Measurements from ENCODE around the gene TACSTD2.
"Not testable (repeated sequence)": the region's sequence is repeated elsewhere in the genome, so short reads cannot be mapped to it uniquely, and the experiment has no call there.

TACSTD2 gene

GRCh38 chr1:58568911-58569310 is 8.1 kb downstream of the TACSTD2 start:
- H3K4me3 ChIP-seq (ENCODE audit: low read length) = no peak overlapping the region
- DNase-seq (ENCODE audit: low read depth) = no peak

GRCh38 chr1:58568271-58568860 is 8.7 kb downstream of the TACSTD2 start:
- H3K4me3 ChIP-seq (ENCODE audit: low read length) = no peak overlapping the region
- DNase-seq (ENCODE audit: low read depth) = no peak
- no peak for TF ChIP-seq CTCF (IDR thresholded peaks at IDR 0.05; ENCODE audit: insufficient read depth, low read depth, low read length, missing control alignments)

More at GRCh38 chr1:58568911-58569310, 8.1 kb downstream of the TACSTD2 start:
- TF ChIP-seq CTCF (IDR thresholded peaks at IDR 0.05; ENCODE audit: insufficient read depth, low read depth, low read length, missing control alignments) = no peak

DNA sequence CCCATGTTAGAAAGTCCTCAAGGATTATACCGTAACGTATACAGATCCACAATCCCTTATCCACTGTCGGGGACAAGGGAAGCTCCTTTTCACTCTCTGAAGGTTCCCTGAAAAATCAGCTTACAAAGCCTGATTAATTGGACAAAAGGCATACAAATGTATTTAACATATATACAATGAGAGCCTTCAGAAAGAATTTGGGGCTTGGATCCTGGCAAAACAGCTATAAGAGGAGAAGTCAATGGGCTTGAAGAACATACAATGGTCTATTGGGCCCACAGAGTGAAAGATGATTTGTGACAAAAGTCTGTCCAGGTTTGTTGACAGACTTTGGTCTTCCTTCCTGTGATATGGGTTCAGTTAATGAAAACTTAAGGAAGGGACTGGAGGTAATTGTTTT is 10.7 kb downstream of the TACSTD2 start:
- no peak for DNase-seq (ENCODE audit: low read depth)
- TF ChIP-seq CTCF (IDR thresholded peaks at IDR 0.05; ENCODE audit: insufficient read depth, low read depth, low read length, missing control alignments) = no peak
- no peak overlapping the region for H3K4me3 ChIP-seq (ENCODE audit: low read length)

GRCh38 chr1:58563715-58564114 is 13.3 kb downstream of the TACSTD2 start:
- not testable (repeated sequence) for DNase-seq (ENCODE audit: low read depth); H3K4me3 ChIP-seq (ENCODE audit: low read length)

- no peak overlapping the region for H3K4me3 ChIP-seq (ENCODE audit: low read length)
- TF ChIP-seq CTCF (IDR thresholded peaks at IDR 0.05; ENCODE audit: insufficient read depth, low read depth, low read length, missing control alignments) = no peak
- DNase-seq (ENCODE audit: low read depth) = no peak
Observed at GRCh38 chr1:58561633-58562032, 15.4 kb downstream of the TACSTD2 start.

- TF ChIP-seq CTCF (IDR thresholded peaks at IDR 0.05; ENCODE audit: insufficient read depth, low read depth, low read length, missing control alignments) = no peak
- no peak for DNase-seq (ENCODE audit: low read depth)
- no peak overlapping the region for H3K4me3 ChIP-seq (ENCODE audit: low read length)
Observed at GRCh38 chr1:58555393-58555792, 21.7 kb downstream of the TACSTD2 start.

DNA sequence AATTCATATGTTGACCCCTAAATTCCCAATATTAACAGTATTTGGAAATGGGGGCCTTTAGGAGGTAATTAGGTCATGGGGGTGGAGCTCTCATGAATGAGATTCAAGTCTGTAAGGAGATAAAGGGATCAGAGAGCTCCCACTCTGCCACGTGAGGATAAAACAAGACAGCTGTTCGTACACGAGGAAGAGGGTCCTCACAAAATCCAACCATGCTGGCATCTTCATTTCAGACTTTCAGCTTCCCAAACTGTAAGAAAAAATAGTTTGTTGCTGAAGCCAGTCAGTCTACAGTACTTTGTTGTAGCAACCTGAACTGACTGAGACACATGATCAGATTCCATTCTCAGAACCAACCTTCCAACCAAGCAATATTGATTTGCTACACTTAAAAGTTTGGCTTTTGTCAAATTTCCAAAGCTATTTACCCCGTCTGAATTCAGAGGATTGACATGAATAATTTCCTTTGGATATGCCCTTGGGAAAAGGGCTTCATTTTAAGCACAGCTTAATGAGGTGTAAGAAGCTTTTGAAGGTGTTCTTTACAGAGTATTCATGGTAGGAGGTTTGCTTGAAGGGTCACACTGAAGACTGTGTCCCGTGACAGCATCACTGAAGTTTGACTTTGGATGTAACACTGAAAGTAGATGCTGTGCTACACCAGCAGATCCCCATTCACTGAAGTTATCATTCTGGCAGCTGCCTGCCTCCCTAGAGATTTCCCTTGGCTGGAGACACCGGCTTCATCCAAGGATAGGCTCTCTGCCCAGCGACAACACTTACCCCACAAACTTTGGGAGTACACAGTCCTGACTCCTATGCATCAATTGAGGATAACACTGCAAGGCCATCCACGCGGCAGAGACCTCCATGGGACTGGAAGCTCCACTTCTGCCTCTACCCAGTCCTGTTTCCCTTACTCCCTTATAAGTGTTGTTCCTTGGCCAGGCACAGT is 25.6 kb downstream of the TACSTD2 start:
- no peak overlapping the region for H3K4me3 ChIP-seq (ENCODE audit: low read length)
- no peak for TF ChIP-seq CTCF (IDR thresholded peaks at IDR 0.05; ENCODE audit: insufficient read depth, low read depth, low read length, missing control alignments)
- DNase-seq (ENCODE audit: low read depth) = no peak

DNA sequence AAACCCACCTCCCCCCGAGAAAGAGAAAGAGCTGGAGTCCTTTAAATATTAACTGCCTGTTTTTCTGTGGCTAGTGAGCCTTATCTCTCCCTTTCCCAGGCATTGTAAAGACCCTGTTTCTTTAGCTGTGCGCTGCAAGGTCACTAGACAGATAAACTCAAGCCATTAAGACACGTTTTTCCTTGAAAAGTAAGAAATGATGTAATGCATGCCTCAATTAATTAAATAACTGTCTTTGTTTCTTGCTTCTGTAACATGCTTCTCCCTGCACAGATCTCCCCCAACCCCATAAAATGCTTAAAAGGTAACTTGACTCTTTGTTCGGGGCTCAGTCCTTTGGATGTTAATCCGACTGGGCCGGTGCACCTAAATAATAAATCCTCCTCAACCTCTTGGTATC is 27.8 kb downstream of the TACSTD2 start:
- DNase-seq (ENCODE audit: low read depth); H3K4me3 ChIP-seq (ENCODE audit: low read length): not testable (repeated sequence)
